Left hindlimb (tissue), 1 donor: ENCODE data around the gene C14orf93.

Experiments
- DNase-seq: peaks from one replicate; pipeline ENCODE4 v3.0.0-alpha.2; 2018

Gene C14orf93

GRCh38 chr14:23009939-23010726, at the start of gene C14orf93:
C14orf93 (minus strand) TSS chr14:23010143; CDS start chr14:22999023, 11,120 bp downstream.
- DNase-seq: peak; percentile 86

DNA sequence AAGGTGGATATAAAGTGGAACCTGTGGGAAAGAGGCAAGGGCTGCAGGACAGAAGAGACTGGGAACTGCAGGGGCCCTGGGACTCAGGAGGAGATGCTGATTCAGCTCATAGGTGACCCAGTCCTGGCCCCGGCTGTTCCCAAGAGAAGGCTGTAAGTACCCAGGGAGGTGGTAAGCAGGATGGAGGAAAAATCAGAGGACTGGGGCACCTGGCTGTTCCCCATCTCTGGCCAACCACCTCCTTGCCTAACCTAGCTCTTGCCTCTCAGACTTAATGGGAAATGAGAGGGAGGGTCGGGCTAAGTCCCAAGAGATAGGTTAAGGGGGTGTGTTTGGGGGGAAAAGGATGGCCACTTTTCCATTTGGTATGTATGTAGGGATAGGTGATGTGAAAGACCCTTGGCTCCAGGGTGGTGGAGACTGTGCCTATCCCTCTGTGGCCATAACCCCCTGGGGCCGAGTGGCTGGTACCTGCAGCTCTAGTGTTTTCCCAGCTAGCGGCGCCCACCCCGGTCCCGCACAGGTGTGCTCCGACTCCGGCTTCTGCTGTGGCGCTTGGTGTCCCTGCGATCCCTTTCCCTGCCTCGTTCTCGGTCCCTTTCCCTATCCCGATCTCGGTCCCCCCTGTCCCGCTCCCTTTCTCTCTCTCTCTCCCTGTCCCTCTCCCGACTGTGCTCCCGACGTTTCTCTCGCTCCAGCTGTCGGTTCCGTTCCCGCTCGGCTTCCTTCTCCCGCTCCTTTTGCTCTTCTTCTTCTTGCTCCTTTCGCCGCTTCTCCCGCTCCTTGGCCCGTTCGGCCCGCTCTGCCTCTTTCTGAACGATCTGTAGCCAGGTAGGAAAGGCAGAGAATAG, 48.9 kb upstream of the C14orf93 start:
- no peak for DNase-seq

DNA sequence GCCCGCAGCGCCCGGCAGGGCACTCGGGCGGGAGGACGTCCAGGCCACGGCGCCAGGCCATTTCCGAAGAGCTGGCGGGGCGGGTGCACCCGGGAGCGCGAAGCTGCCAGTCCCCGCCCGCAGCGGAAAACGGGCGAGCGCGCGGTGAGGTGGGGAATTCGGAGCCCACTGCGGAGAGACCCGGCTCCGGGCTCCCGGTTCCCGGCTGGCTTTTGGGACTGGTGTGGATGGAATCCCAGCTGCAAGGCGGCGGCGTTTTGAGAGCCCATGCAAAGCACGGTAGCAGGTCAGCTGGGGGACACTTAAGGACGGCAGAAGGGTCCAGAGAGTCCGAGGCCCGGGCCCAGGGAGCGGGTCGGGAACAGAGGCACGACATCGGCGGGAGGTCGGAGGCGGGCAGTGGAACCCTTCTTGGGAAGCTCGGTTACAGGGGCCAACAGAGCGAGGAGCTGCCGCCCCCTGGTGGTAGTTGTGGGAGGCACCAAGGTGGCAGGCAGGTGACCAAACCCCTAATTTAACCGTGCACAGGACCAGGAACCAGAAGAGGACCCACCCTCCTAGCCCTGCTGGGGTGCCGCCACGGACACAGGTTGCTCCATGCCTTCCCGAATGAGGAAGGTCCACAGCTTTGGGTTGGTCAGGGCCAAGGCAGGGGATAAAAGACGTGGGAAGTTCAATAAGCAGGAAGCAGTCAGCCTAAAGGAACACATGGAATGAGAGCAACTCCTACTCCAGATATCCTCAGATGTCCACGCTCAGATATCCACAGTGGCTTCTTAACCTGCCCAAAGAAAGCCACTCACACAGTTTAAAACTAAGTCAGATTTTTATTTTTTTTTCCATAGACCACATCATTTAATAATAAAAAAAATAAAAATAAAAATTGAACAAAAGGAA, 48.1 kb upstream of the C14orf93 start:
- peak; percentile 91 for DNase-seq

DNA sequence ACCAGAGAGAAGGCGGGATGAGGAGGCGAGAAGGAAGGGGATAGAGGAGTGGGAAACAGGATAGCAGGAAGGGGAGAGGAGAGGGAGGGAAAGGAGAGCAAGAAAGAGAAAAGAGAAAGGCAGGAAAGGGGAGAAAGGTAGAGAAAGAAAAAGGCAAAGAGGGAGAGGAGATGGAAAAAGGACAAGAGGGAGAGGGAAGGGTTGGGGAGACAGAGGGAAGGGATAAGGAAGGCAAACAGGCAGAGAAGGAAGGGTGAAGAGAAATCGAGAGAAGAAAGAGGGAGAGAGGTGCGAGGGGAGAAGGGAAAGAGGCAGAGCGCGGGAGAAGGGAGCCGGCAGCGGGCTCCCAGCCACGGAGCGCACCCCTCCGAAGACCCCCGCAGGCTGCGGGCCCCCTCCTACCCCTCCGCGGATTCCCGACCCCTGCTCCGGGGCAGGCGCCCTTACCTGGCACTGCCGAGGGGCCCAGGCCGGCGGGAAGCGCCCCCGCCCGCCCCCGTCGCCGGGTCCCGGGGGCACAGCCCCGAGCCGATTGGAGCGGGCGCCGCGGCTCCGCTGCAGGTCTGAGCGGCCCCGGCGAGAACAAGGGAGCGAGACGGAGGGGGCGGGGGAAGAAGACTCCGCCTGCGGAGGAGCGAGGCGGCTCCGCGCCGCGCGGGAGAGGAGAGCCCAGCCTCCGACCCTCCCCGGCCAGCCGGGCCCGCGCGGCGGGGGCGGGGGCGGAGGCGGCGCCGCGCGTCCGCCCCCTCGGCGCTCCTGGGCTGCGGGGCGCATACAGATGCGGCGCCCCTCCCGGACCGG, 47.2 kb upstream of the C14orf93 start, which contains the start of gene CDH24:
TSS of gene CDH24 (minus strand) at position 565 of the 801 bp plus-strand sequence. CDS start 1,787 bp downstream, outside the sequence.
- DNase-seq: peak; percentile 84

GRCh38 chr14:23056145-23056955, 46.4 kb upstream of the C14orf93 start:
- DNase-seq: peak; percentile 66

- DNase-seq: no peak
Observed at GRCh38 chr14:23055621-23056144, 45.7 kb upstream of the C14orf93 start.

- no peak for DNase-seq
Observed at GRCh38 chr14:23055147-23055550, 45.2 kb upstream of the C14orf93 start.

DNA sequence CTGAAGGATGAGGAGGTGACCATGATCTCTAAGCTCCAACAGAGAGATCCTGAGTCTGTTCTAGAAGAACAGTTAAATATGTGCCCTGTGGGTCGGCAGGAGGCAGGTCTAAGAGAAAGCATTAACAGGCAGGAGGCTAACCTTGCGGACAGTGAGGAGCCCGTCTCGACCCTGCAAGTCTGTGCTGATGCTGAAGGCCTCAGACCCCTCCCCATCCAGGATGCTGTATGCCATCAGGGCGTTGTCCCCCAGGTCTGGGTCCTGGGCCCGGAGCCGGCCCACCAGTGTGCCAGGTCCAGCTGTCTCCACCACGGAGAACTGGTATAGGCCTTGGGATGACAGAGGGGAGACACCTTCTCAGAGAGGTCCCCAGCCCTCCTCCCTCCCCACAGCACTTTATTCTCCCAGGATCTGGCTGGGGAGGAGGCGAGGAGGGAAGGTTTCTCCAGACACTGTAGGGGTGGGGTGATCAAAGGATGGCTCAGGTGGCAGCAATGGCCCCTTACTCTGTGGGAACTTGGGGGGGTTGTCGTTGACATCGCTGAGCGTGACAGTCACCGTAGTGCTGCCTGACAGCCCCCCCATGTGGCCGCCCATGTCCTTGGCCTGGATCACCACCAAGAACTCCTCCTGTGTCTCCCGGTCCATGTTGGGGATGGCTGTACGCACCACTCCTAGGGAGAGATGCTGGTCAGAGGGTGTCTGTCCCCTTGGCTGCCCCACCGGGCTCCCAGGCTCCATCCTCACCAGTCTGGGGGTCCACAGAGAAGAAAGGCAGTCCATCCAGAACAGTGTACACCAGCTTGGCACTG, 44.3 kb upstream of the C14orf93 start:
- DNase-seq: no peak

DNA sequence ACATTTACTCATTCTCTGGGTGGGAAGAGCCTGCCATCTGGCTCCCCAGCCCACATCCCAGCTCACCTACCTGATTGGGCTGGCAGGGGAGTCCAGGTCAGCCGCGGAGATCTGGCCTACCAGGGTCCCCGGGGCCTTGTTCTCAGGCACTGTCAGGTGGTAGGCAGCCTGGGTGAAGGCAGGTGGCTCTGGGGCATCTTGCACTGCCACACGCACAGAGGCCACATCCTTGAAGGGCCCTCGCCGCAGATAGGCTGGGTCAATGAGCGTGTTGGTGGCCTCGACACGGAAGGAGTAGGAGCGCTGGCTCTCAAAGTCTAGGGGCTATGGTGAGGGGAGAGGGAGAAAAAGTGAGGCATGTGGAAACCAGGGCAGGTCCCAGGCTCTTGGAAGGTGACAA, 43.5 kb upstream of the C14orf93 start:
- no peak for DNase-seq

- no peak for DNase-seq
Observed at GRCh38 chr14:23052671-23053070, 42.7 kb upstream of the C14orf93 start.

DNA sequence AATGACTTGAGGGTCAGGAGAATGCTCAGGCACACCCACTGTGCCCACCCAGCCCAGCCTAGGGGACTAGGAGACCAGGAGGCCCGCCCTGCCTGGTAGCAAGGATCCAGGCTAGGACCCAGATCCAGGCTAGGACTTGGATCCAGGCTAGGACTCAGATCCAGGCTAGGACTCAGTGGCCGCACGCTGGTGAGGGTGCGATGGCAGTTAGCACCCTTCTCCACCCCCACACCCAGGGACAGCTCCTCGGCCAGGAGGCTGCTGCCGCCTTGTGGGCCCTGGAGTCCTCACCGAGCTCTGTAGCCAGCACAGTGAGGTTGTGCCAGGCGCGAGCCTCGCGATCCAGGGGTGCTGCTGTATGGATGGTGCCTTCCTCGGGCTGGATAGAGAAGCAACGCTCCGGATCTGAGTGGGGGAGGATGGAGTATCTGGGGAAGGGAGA, 42.3 kb upstream of the C14orf93 start:
- no peak for DNase-seq

DNA sequence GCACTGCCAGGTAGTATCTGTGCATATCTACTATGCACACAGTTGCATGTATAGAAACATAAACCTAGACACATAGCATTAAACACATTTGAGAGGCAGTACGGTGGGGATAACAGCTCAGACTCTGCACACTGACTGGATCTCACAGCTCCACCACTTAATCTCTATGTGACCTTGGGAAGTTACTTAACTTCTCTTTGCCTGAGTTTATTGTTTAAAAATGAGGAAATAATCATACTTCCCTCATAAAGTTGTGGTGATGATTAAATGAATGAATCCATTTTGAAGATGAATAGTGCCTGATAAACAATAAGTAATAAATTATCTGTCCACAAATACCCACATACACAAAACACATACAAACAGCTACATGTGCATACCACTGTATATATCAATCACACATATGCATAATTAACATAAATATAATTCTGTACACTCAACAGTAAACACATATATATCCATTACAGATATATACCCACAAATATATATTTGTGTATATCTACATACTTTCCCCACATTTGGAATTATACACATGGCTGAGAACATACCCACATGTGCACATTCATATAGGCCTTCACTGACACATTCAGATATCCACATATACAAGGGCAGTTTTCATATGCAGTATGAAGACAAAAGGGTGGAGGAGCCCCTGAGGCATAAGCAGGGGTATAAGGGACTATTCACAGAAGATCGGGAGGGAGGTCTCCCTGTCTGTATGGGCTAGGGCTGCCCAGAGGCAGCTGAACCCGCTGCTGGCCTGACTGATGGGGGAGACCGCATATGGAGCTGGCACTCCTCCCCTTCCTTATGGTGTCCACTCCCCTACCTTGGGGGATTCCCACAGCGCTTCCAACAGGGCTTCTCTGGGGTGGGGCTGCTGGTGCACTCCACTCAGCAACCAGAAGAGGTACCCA, 41.5 kb upstream of the C14orf93 start:
- DNase-seq: no peak

DNA sequence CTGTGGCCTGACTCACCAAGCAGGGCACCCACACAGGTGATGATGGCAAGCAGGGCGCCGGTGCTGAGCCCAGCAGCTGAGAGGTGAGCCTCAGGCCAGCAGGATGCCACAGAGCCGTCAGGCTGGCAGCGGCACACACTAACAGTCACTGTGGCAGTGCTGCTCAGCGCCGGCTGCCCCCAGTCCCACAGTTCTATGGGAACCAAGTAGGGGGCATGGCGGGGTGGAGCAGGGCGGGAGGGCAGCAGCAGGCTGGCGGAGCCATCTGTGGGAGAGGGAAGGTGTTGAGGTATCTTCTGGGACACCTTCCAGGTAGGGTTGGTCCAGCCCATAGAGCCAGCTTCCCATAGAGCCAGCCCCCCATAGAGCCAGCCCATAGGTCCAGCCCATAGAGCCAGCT, 39.1 kb upstream of the C14orf93 start:
- DNase-seq: no peak

- no peak for DNase-seq
Observed at GRCh38 chr14:23047751-23048693, 38.1 kb upstream of the C14orf93 start.

DNA sequence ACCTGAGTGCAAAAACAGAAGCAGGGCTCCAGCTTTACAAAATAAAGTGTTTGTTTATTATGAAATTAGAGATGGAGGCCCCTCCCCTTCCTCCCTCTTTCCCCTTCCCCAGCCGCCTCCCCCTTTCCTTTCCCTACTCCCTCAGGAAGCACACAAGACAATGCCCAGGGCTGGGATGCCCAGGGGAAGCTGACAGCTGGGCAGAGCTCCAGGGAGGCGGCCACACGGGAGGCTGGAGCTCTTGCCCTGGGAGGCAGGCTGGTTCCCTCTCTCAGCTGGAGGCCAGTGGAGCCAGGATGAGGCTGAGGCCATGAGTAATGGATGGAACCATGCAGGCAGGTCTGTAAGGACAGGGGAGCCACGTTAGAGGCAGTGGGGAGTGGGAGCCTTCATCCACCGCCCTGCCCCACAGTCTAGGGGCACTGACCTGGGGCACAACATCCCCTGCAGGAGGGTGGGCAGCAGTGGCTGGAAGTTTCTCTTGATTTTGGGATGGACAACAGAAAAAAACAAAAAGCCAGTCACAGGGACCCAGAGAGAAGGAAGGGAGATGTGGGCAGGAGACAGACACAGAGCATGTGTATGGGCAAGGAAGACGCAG, 37.2 kb upstream of the C14orf93 start:
- DNase-seq: no peak

DNA sequence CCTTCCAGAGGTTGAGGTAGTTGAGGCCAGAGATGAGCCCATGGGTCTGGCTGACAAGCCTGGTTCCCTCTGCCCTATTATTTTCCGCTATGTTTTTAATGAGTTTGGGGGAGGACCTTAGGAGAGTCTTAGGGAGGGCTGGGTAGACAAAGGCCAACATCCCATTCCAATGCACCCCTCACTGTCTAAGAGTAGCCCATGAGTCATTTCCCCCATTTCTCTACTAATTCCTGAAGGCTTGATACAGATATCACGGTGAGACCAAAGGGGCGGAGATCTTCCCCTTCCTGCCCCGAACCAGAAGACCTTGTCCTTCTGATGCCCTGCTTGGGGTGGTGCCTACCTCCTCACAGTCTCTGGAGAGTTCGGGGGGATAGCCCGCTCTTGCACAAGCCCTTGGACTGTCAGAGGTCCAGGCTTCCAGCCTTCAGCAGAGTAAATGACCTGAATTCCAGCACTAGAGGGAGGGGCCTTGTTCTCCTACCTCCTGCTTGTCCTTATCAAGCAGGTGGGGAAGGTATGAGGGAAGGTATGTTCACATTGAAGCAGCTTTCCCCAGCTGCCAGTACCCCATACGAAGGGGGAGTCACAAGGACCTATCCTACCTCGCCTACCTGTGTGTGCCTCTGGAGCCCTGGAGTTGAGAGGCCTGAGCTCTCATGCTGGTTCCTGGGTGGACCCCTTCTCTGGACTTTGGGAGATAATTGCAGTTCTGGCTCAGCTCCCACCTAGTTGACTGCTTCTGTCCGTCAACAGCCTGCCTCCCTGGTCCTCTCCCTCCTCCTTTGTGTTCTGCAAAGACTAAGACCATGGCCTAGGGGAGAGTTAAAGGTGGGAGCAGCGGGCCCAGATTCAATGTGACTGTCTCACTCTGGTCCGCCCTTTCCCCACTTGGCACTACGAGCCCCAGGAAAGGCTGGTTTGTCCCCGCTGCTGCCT, 35.7 kb upstream of the C14orf93 start:
- DNase-seq: no peak
